ENCODE results near the gene PRRT1B. TPM values are rescaled to one million over a fixed set of nuclear protein-coding genes. Genes with fewer than 3 reads are reported as not detected.

PRRT1B gene
- total RNA-seq, 6 donors from 2014 or later = 1.8 to 10.5 (median 8.0) TPM

DNA sequence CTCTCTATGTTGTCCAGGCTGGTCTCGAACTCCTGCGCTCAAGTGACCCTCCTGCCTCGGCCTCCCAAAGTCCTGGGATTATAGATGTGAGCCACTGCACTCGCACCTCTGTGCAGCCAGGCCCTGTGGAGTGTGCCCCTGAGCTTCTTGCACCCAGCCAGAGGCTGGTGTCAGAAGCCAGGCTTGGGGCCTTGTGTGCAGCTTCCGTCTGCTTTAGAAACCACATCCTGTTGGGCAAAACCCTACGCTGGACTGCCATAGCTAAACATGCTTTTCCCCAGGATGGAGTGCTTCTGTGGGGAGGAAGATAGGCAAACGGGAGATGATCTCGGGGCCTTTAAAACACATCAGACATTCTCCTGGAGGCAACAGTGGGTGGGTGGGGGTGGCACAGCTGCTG is 40.1 kb downstream of the PRRT1B start:
- WGBS, 2 donors = 60 to 65% methylated on average over 6 to 8 of the region's 8 CpGs
- peaks cover 31 to 89% (median 76%) of the 10 kb centered on the region in 4 donors for H3K36me3 ChIP-seq
- no peaks in the 10 kb centered on the region for H3K9me3 ChIP-seq
- peak in 1 of 2 donors; percentile 51 for ATAC-seq (ENCODE audit: low FRiP score in 2 of 2)
- TF ChIP-seq POLR2A (IDR thresholded peaks at IDR 0.05) (no peak), EP300 (IDR thresholded peaks at IDR 0.05) (no peak), CTCF (IDR thresholded peaks at IDR 0.05) (no peak), POLR2AphosphoS5 (IDR thresholded peaks at IDR 0.05) (no peak)
- H3K27me3 ChIP-seq = no peaks in the 10 kb centered on the region
- peak in 1 of 2 donors; percentile 73 for DNase-seq
- no peak overlapping the region for H3K4me3 ChIP-seq
- H3K27ac ChIP-seq = peak overlapping the region in 3 of 4 donors; percentile 14 to 47 (median 27)
- H3K4me1 ChIP-seq = peaks cover 8 to 14% (median 9%) of the 10 kb centered on the region in 4 donors

GRCh38 chr9:131587331-131587730 is 42.0 kb downstream of the PRRT1B start:
- 73 to 91% methylated on average over 2 to 9 of the region's 9 CpGs for WGBS, 2 donors
- Histone ChIP-seq H3K4me3 (no peak overlapping the region), H3K9me3 (no peaks in the 10 kb centered on the region), H3K27ac (no peak overlapping the region), H3K36me3 (peaks cover 30 to 76% (median 64%) of the 10 kb centered on the region in 4 donors), H3K4me1 (peaks cover 9 to 19% (median 15%) of the 10 kb centered on the region in 4 donors), H3K27me3 (no peaks in the 10 kb centered on the region)
- TF ChIP-seq CTCF (IDR thresholded peaks at IDR 0.05) = no peak
- TF ChIP-seq POLR2AphosphoS5 (IDR thresholded peaks at IDR 0.05) = no peak
- no peak for TF ChIP-seq EP300 (IDR thresholded peaks at IDR 0.05)
- no peak for TF ChIP-seq POLR2A (IDR thresholded peaks at IDR 0.05)
- no peak for ATAC-seq (ENCODE audit: low FRiP score in 2 of 2)
- no peak for DNase-seq

DNA sequence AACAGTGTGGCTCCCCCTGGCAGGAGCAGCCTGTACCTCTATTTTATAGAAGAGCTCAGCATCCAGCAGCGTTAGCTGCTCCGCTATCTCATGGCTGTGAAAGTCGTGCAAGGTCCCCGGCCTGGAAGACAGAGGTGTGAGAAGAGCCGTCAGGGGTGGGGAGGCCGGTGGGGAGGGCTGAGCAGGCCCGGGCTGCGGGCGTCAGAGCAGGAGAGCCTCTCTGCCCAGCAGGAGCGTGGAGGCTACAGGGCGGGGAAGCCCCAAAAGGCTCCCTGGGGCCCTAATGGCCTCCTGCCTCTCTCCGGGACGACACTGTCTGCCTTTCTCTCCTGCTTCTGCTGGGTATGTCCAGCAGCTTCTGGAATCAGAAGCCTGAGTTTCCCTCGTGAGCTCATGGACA is 42.6 kb downstream of the PRRT1B start:
- ATAC-seq (ENCODE audit: low FRiP score in 2 of 2) (no peak), DNase-seq (no peak)
- Histone ChIP-seq H3K4me3 (no peak overlapping the region), H3K9me3 (no peaks in the 10 kb centered on the region), H3K27me3 (no peaks in the 10 kb centered on the region), H3K4me1 (peaks cover 9 to 19% (median 15%) of the 10 kb centered on the region in 4 donors), H3K36me3 (peaks cover 24 to 72% (median 59%) of the 10 kb centered on the region in 4 donors), H3K27ac (peak overlapping the region in 1 of 4 donors; percentile 3)
- WGBS, 2 donors = 80 to 88% methylated on average over 8 to 13 of the region's 14 CpGs
- TF ChIP-seq POLR2AphosphoS5 (IDR thresholded peaks at IDR 0.05) = no peak
- no peak for TF ChIP-seq EP300 (IDR thresholded peaks at IDR 0.05)
- no peak for TF ChIP-seq POLR2A (IDR thresholded peaks at IDR 0.05)
- no peak for TF ChIP-seq CTCF (IDR thresholded peaks at IDR 0.05)

- Histone ChIP-seq H3K4me1 (peaks cover 9 to 19% (median 15%) of the 10 kb centered on the region in 4 donors), H3K36me3 (peaks cover 22 to 72% (median 56%) of the 10 kb centered on the region in 4 donors), H3K27ac (peak overlapping the region in 1 of 4 donors; percentile 3), H3K4me3 (no peak overlapping the region), H3K27me3 (no peaks in the 10 kb centered on the region), H3K9me3 (no peaks in the 10 kb centered on the region)
- TF ChIP-seq CTCF (IDR thresholded peaks at IDR 0.05) (no peak), EP300 (IDR thresholded peaks at IDR 0.05) (no peak), POLR2A (IDR thresholded peaks at IDR 0.05) (no peak), POLR2AphosphoS5 (IDR thresholded peaks at IDR 0.05) (no peak)
- ATAC-seq (ENCODE audit: low FRiP score in 2 of 2) (no peak), DNase-seq (no peak)
- WGBS, 2 donors = 82 to 93% methylated on average over 6 to 9 of the region's 9 CpGs
These were observed 43.1 kb downstream of the PRRT1B start for GRCh38 chr9:131588396-131588795.

GRCh38 chr9:131589124-131589711 is 43.9 kb downstream of the PRRT1B start:
- DNase-seq (no peak), ATAC-seq (ENCODE audit: low FRiP score in 2 of 2) (no peak)
- H3K27me3 ChIP-seq = no peaks in the 10 kb centered on the region
- H3K4me1 ChIP-seq = peaks cover 9 to 17% (median 14%) of the 10 kb centered on the region in 4 donors
- 96 to 98% methylated on average over 5 to 14 of the region's 16 CpGs for WGBS, 2 donors
- TF ChIP-seq EP300 (IDR thresholded peaks at IDR 0.05) (no peak), POLR2A (IDR thresholded peaks at IDR 0.05) (no peak), POLR2AphosphoS5 (IDR thresholded peaks at IDR 0.05) (no peak), CTCF (IDR thresholded peaks at IDR 0.05) (no peak)
- H3K27ac ChIP-seq = no peak overlapping the region
- no peaks in the 10 kb centered on the region for H3K9me3 ChIP-seq
- no peak overlapping the region for H3K4me3 ChIP-seq
- peaks cover 14 to 72% (median 55%) of the 10 kb centered on the region in 4 donors for H3K36me3 ChIP-seq
